ENCODE measurements around the gene CMIP. TPM values are rescaled to one million over a fixed set of nuclear protein-coding genes. Genes with fewer than 3 reads are reported as not detected.

The CMIP gene
- total RNA-seq, 1 experiment from 2014 or later = 25.7 TPM

- Histone ChIP-seq H3K4me3 (ENCODE audit: low read length) (no peak overlapping the region), H3K79me2 (ENCODE audit: low read length) (no peaks in the 10 kb centered on the region), H3K9me2 (replicated peaks; ENCODE audit: low read length) (no peaks in the 10 kb centered on the region), H3K4me1 (ENCODE audit: insufficient read depth, low read length) (no peaks in the 10 kb centered on the region), H3K4me2 (ENCODE audit: low read length) (no peak overlapping the region), H3F3A (ENCODE audit: low read length, unreplicated experiment) (no peaks in the 10 kb centered on the region), H3K36me3 (ENCODE audit: low read depth, low read length) (no peaks in the 10 kb centered on the region; the same call in 1 of the 2 replicates), H3K27me3 (ENCODE audit: low read length) (no peaks in the 10 kb centered on the region), H3K9me3 (ENCODE audit: low read length) (no peaks in the 10 kb centered on the region), H3K27ac (ENCODE audit: low read length) (no peak overlapping the region), H2AFZ (ENCODE audit: low read length) (no peak overlapping the region), H3K9ac (ENCODE audit: low read length) (no peak overlapping the region), H4K20me1 (ENCODE audit: low read length) (no peaks in the 10 kb centered on the region)
- DNase-seq (no peak), ATAC-seq (no peak)
- no TSS peak for BruUV-seq (replicated peaks)
- TF ChIP-seq EZH2 (IDR thresholded peaks at IDR 0.05; ENCODE audit: low read length, unreplicated experiment) = no peak
- no peak for TF ChIP-seq EZH2phosphoT487 (IDR thresholded peaks at IDR 0.05; ENCODE audit: borderline replicate concordance, low read length)
- no peak for TF ChIP-seq CTCF (conservative IDR thresholded peaks at IDR 0.05; ENCODE audit: low read depth, low read length)
- POLR2A ChIA-PET (ENCODE audit: unreplicated experiment) = no interaction called here
- CTCF ChIA-PET = no interaction called here
- intact Hi-C loops (cut with micrococcal nuclease) = no loop called here
Measured at GRCh38 chr16:81679721-81680430, 235.3 kb downstream of the CMIP start.

DNA sequence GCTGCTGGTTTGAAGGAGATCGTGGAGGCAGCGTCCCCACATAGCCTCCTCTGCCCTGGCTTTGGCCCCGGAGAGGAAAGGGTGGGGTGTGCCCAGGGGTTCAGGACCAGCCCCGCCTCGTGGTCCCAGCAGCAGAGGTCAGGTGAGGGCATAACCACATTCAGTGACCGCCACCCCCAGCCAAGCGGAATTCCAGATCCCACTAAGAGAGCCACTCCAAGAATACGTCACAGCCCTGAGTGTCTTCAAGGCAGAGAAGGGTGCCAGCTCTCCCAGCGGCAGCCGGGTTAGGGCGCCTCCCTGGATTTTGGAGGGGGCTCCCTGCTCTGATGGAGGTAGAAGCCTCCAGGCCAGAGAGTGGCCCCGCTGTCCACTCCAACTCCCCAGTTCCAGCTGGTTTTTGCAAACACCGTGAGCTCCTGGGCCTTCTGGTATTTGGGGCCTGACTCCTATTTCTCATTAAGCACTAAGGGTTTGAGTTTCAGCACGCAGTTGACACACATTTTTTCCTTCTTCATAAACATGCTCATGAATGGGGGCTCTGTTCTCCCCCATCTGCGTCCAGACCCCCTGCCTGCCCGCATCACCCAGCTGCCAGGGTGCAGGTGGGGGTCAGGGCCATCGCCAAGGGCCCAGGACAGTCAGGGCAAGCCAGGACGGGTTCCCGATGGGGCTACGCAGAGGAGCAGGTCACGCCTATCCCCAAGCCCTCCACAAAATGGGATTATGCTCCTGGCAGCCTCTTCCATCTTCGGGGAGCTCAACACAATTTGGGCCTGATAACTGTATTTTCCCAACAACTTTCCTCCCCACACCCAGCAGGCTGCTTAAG lies 236.1 kb downstream of the CMIP start:
- no peaks in the 10 kb centered on the region for H3K9me2 ChIP-seq (replicated peaks; ENCODE audit: low read length)
- H3K9me3 ChIP-seq (ENCODE audit: low read length) = no peaks in the 10 kb centered on the region
- BruUV-seq (replicated peaks) = no TSS peak
- ChIA-PET POLR2A (ENCODE audit: unreplicated experiment) (no interaction called here), CTCF (no interaction called here)
- H3K4me2 ChIP-seq (ENCODE audit: low read length) = no peak overlapping the region
- DNase-seq = no peak
- intact Hi-C loops (cut with micrococcal nuclease) = no loop called here
- H2AFZ ChIP-seq (ENCODE audit: low read length) = no peak overlapping the region
- H3K27me3 ChIP-seq (ENCODE audit: low read length) = no peaks in the 10 kb centered on the region
- H3K4me1 ChIP-seq (ENCODE audit: insufficient read depth, low read length) = no peaks in the 10 kb centered on the region
- H4K20me1 ChIP-seq (ENCODE audit: low read length) = no peaks in the 10 kb centered on the region
- H3K79me2 ChIP-seq (ENCODE audit: low read length) = no peaks in the 10 kb centered on the region
- ATAC-seq = no peak
- no peak overlapping the region for H3K9ac ChIP-seq (ENCODE audit: low read length)
- no peaks in the 10 kb centered on the region for H3F3A ChIP-seq (ENCODE audit: low read length, unreplicated experiment)
- H3K27ac ChIP-seq (ENCODE audit: low read length) = no peak overlapping the region
- H3K36me3 ChIP-seq (ENCODE audit: low read depth, low read length) = no peaks in the 10 kb centered on the region; the same call in 1 of the 2 replicates
- TF ChIP-seq EZH2phosphoT487 (IDR thresholded peaks at IDR 0.05; ENCODE audit: borderline replicate concordance, low read length) = no peak
- TF ChIP-seq CTCF (conservative IDR thresholded peaks at IDR 0.05; ENCODE audit: low read depth, low read length) = no peak
- no peak for TF ChIP-seq EZH2 (IDR thresholded peaks at IDR 0.05; ENCODE audit: low read length, unreplicated experiment)
- H3K4me3 ChIP-seq (ENCODE audit: low read length) = no peak overlapping the region

DNA sequence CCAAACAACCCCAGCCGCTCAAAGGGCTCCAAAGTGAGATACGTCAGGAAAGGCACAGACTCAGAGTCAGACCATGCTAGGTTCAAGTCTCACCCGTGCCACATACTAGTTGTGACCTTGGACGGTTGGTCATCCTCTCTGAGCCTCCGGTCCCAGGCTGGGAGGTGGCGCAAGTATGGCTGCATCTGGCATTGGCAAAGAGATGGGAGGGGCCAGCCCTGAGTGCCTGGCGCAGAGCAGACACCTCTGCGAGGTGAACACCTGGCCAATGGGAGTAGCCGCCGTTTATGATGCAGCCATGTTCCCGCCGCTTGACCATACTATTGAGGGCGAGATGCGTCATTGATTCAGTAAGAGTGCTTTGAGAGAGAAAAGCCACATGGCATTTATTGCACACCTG lies 236.7 kb downstream of the CMIP start:
- no peaks in the 10 kb centered on the region for H3K27me3 ChIP-seq (ENCODE audit: low read length)
- no peaks in the 10 kb centered on the region for H3K9me2 ChIP-seq (replicated peaks; ENCODE audit: low read length)
- DNase-seq = no peak
- intact Hi-C loops (cut with micrococcal nuclease) = no loop called here
- no peak for ATAC-seq
- no peak overlapping the region for H2AFZ ChIP-seq (ENCODE audit: low read length)
- H3K36me3 ChIP-seq (ENCODE audit: low read depth, low read length) = no peaks in the 10 kb centered on the region; the same call in 1 of the 2 replicates
- no peaks in the 10 kb centered on the region for H3K79me2 ChIP-seq (ENCODE audit: low read length)
- H3K4me1 ChIP-seq (ENCODE audit: insufficient read depth, low read length) = no peaks in the 10 kb centered on the region
- H3K27ac ChIP-seq (ENCODE audit: low read length) = no peak overlapping the region
- H4K20me1 ChIP-seq (ENCODE audit: low read length) = no peaks in the 10 kb centered on the region
- no TSS peak for BruUV-seq (replicated peaks)
- no peaks in the 10 kb centered on the region for H3K9me3 ChIP-seq (ENCODE audit: low read length)
- no peaks in the 10 kb centered on the region for H3F3A ChIP-seq (ENCODE audit: low read length, unreplicated experiment)
- no peak overlapping the region for H3K9ac ChIP-seq (ENCODE audit: low read length)
- no peak overlapping the region for H3K4me2 ChIP-seq (ENCODE audit: low read length)
- ChIA-PET CTCF (no interaction called here), POLR2A (ENCODE audit: unreplicated experiment) (no interaction called here)
- no peak overlapping the region for H3K4me3 ChIP-seq (ENCODE audit: low read length)
- no peak for TF ChIP-seq EZH2 (IDR thresholded peaks at IDR 0.05; ENCODE audit: low read length, unreplicated experiment)
- TF ChIP-seq CTCF (conservative IDR thresholded peaks at IDR 0.05; ENCODE audit: low read depth, low read length) = no peak
- TF ChIP-seq EZH2phosphoT487 (IDR thresholded peaks at IDR 0.05; ENCODE audit: borderline replicate concordance, low read length) = no peak
